ENCODE results near the gene NELL1. TPM values are rescaled to one million over a fixed set of nuclear protein-coding genes. Genes with fewer than 3 reads are reported as not detected.

The NELL1 gene
- polyA plus RNA-seq, 1 experiment, result not detected

GRCh38 chr11:21582791-21583190 lies 913.4 kb downstream of the NELL1 start:
- DNase-seq (ENCODE audit: low read depth, low spot score), result no peak
- Histone ChIP-seq H3K27ac (ENCODE audit: low read depth, low read length) (no peak overlapping the region), H3K4me3 (ENCODE audit: low read depth, low read length) (no peak overlapping the region), H3K27me3 (ENCODE audit: control insufficient read depth, insufficient read depth, low read length) (no peaks in the 10 kb centered on the region), H3K9me3 (ENCODE audit: control insufficient read depth, insufficient read depth, low read length) (no peaks in the 10 kb centered on the region)
- ChIA-PET POLR2A (no interaction called here), CTCF (no interaction called here)
- TF ChIP-seq, protein P1, sequence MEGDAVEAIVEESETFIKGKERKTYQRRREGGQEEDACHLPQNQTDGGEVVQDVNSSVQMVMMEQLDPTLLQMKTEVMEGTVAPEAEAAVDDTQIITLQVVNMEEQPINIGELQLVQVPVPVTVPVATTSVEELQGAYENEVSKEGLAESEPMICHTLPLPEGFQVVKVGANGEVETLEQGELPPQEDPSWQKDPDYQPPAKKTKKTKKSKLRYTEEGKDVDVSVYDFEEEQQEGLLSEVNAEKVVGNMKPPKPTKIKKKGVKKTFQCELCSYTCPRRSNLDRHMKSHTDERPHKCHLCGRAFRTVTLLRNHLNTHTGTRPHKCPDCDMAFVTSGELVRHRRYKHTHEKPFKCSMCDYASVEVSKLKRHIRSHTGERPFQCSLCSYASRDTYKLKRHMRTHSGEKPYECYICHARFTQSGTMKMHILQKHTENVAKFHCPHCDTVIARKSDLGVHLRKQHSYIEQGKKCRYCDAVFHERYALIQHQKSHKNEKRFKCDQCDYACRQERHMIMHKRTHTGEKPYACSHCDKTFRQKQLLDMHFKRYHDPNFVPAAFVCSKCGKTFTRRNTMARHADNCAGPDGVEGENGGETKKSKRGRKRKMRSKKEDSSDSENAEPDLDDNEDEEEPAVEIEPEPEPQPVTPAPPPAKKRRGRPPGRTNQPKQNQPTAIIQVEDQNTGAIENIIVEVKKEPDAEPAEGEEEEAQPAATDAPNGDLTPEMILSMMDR (IDR thresholded peaks at IDR 0.05; ENCODE audit: low read depth, low read length), result no peak

- CTCF ChIA-PET, result no interaction called here
- Histone ChIP-seq H3K27me3 (ENCODE audit: control insufficient read depth, insufficient read depth, low read length) (no peaks in the 10 kb centered on the region), H3K4me3 (ENCODE audit: low read depth, low read length) (no peak overlapping the region), H3K27ac (ENCODE audit: low read depth, low read length) (no peak overlapping the region), H3K9me3 (ENCODE audit: control insufficient read depth, insufficient read depth, low read length) (peaks cover 4% of the 10 kb centered on the region; the same call in 1 of the 2 replicates)
- DNase-seq (ENCODE audit: low read depth, low spot score), result no peak
- POLR2A ChIA-PET, result no interaction called here
- TF ChIP-seq, protein P1 (IDR thresholded peaks at IDR 0.05; ENCODE audit: low read depth, low read length), result no peak
These were observed 919.4 kb downstream of the NELL1 start for GRCh38 chr11:21588754-21589153.

- CTCF ChIA-PET, result no interaction called here
- H3K9me3 ChIP-seq (ENCODE audit: control insufficient read depth, insufficient read depth, low read length), result peaks cover 6% of the 10 kb centered on the region; the same call in 1 of the 2 replicates
- TF ChIP-seq, protein P1 (IDR thresholded peaks at IDR 0.05; ENCODE audit: low read depth, low read length), result no peak
- no peaks in the 10 kb centered on the region for H3K27me3 ChIP-seq (ENCODE audit: control insufficient read depth, insufficient read depth, low read length)
- POLR2A ChIA-PET, result no interaction called here
- H3K4me3 ChIP-seq (ENCODE audit: low read depth, low read length), result no peak overlapping the region
- no peak overlapping the region for H3K27ac ChIP-seq (ENCODE audit: low read depth, low read length)
- DNase-seq (ENCODE audit: low read depth, low spot score), result no peak
These were observed 933.3 kb downstream of the NELL1 start for GRCh38 chr11:21602699-21603098.

DNA sequence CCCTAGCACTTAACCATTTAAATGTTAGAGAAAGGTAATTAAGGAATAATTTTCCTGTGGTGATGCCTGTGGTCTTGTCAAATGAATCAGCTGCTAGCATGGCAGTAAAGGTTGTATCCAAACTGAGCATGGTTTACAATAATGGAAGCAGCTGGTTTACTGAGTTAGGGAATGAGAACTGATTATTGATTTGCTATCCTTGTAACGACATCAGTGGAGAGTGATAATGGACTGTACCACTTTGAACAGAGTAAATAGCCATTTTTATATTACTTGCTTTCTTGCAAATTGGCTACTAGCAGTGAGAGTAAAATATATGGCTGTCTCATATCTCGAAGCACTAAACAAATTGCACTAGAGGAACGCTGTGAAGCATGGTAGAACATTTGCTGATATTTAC lies 934.5 kb downstream of the NELL1 start:
- POLR2A ChIA-PET, result no interaction called here
- H3K4me3 ChIP-seq (ENCODE audit: low read depth, low read length), result no peak overlapping the region
- H3K27me3 ChIP-seq (ENCODE audit: control insufficient read depth, insufficient read depth, low read length), result no peaks in the 10 kb centered on the region
- CTCF ChIA-PET, result no interaction called here
- peaks cover 6% of the 10 kb centered on the region; the same call in 1 of the 2 replicates for H3K9me3 ChIP-seq (ENCODE audit: control insufficient read depth, insufficient read depth, low read length)
- TF ChIP-seq, protein P1 (IDR thresholded peaks at IDR 0.05; ENCODE audit: low read depth, low read length), result no peak
- no peak overlapping the region for H3K27ac ChIP-seq (ENCODE audit: low read depth, low read length)
- no peak for DNase-seq (ENCODE audit: low read depth, low spot score)

DNA sequence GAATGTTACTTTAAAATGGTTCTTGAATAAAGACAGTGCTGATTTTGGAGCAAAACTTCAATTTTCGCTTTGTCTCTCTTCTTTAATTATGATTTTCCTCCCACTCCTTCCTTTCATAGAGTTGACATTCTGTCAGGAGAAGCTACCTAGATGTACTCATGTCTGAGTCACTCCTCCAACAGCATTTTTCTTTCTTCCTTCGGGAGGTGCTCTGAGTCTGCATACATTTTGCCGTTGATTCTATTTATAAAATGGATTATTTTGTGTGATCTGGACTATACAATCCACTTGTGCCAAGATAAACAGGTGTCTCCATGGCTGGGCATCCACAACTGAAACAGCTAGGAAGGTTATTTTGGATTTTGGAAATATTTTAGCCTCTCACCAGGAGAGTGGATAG lies 935.2 kb downstream of the NELL1 start:
- CTCF ChIA-PET, result no interaction called here
- Histone ChIP-seq H3K9me3 (ENCODE audit: control insufficient read depth, insufficient read depth, low read length) (peaks cover 10% of the 10 kb centered on the region; the same call in 1 of the 2 replicates), H3K27ac (ENCODE audit: low read depth, low read length) (no peak overlapping the region), H3K4me3 (ENCODE audit: low read depth, low read length) (no peak overlapping the region), H3K27me3 (ENCODE audit: control insufficient read depth, insufficient read depth, low read length) (no peaks in the 10 kb centered on the region)
- POLR2A ChIA-PET, result no interaction called here
- TF ChIP-seq, protein P1 (IDR thresholded peaks at IDR 0.05; ENCODE audit: low read depth, low read length), result no peak
- no peak for DNase-seq (ENCODE audit: low read depth, low spot score)
